SU-DHL-6 (cell line): ENCODE results near the gene CARD14.

ENCODE experiments used
- H2AFZ ChIP-seq: fragments of 200-600 bp; sonication (generic); 2 replicates; pipeline ENCODE4 v1.6.1; 2014; ENCODE audit warnings: low read depth, mild to moderate bottlenecking, moderate library complexity, mixed read lengths, antibody characterized with exemption, low read length; ENCODE audit not compliant: severe bottlenecking
- H3F3A ChIP-seq: fragments of 200-600 bp; shearing (Covaris generic); 2 replicates; pipeline ENCODE4 v1.6.0; 2016; ENCODE audit warnings: antibody characterized with exemption, mild to moderate bottlenecking; ENCODE audit not compliant: insufficient read depth
- H3K27ac ChIP-seq: fragments of 200-600 bp; sonication (generic); 2 replicates; pipeline ENCODE4 v1.5.1; 2016; ENCODE audit warnings: low read depth, mild to moderate bottlenecking, low read length, moderate library complexity, mixed read lengths
- H3K27me3 ChIP-seq: fragments of 200-600 bp; sonication (generic), shearing (Covaris generic); 2 replicates; pipeline ENCODE4 v1.6.0; 2014; ENCODE audit warnings: mild to moderate bottlenecking, low read length
- H3K36me3 ChIP-seq: fragments of 200-600 bp; sonication (generic); 2 replicates; pipeline ENCODE4 v1.6.1; 2014; ENCODE audit warnings: mild to moderate bottlenecking, low read length, mixed read lengths
- H3K4me2 ChIP-seq: fragments of 300-600, 200-600 bp; shearing (Covaris generic), sonication (generic); 2 replicates; pipeline ENCODE4 v1.6.0; 2014; ENCODE audit warnings: low read length, low read depth, mild to moderate bottlenecking; ENCODE audit not compliant: poor library complexity, severe bottlenecking
- H3K4me3 ChIP-seq: fragments of 200-600 bp; sonication (generic); 2 replicates; pipeline ENCODE4 v1.5.1; 2014; ENCODE audit warnings: antibody characterized with exemption, low read length, mild to moderate bottlenecking, mixed read lengths; ENCODE audit not compliant: insufficient read depth, poor library complexity, severe bottlenecking
- H3K79me2 ChIP-seq: fragments of 200-600 bp; sonication (generic); 2 replicates; pipeline ENCODE4 v1.6.1; 2014; ENCODE audit warnings: mild to moderate bottlenecking, low read length, moderate library complexity; ENCODE audit not compliant: insufficient read depth
- H3K9ac ChIP-seq: fragments of 200-600 bp; sonication (generic); 2 replicates; pipeline ENCODE4 v1.7.0; 2014; ENCODE audit warnings: mild to moderate bottlenecking, low read length
- H3K9me2 ChIP-seq: fragments of 200-600 bp; sonication (generic); replicated peaks from 2 replicates; pipeline ENCODE4 v1.6.1; 2014; ENCODE audit warnings: low read length; ENCODE audit not compliant: insufficient read depth
- H3K9me3 ChIP-seq: fragments of 200-600 bp; sonication (generic); 2 replicates; pipeline ENCODE4 v1.6.1; 2014; ENCODE audit warnings: low read length, mixed read lengths; ENCODE audit not compliant: insufficient read depth
- H4K20me1 ChIP-seq: fragments of 200-600 bp; sonication (generic); 2 replicates; pipeline ENCODE4 v1.6.1; 2014; ENCODE audit warnings: low read depth, mild to moderate bottlenecking, antibody characterized with exemption, low read length, moderate library complexity, mixed read lengths
- EZH2phosphoT487 ChIP-seq: fragments of 200-600 bp; sonication (generic), shearing (Covaris generic); conservative IDR thresholded peaks from 2 replicates; pipeline ENCODE4 v1.6.1; 2018; ENCODE audit warnings: mild to moderate bottlenecking, antibody characterized with exemption, low read length, moderate library complexity, mixed read lengths
- TF ChIP-seq, protein P1 (sequence below): fragments of 200-600 bp; sonication (generic); IDR thresholded peaks from one replicate; pipeline ENCODE4 v1.5.1; 2017; ENCODE audit warnings: antibody characterized with exemption, mild to moderate bottlenecking, low read length, moderate library complexity; ENCODE audit not compliant: insufficient read depth, poor library complexity, severe bottlenecking

Gene CARD14

DNA sequence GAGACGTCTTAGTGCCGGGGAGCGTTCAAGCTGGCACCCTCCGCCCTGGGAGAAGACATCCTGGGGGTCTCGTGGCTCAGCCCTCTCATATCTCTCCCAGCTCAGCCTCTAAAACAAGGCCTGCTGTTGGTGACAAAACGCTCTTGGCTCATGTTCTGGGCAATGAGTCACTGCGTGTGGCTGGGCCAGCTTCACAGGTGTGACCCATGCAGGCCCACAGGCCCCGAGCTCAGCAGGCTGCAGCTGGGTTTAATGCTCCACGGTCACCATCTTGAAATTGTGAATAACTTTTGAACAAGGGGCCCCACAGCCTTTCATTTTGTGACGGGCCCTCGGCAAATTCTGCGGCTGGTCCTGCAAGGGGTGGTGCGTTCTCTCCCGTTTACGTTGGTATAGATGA, 46.0 kb upstream of the CARD14 start:
- no peak for TF ChIP-seq EZH2phosphoT487
- TF ChIP-seq, protein P1, sequence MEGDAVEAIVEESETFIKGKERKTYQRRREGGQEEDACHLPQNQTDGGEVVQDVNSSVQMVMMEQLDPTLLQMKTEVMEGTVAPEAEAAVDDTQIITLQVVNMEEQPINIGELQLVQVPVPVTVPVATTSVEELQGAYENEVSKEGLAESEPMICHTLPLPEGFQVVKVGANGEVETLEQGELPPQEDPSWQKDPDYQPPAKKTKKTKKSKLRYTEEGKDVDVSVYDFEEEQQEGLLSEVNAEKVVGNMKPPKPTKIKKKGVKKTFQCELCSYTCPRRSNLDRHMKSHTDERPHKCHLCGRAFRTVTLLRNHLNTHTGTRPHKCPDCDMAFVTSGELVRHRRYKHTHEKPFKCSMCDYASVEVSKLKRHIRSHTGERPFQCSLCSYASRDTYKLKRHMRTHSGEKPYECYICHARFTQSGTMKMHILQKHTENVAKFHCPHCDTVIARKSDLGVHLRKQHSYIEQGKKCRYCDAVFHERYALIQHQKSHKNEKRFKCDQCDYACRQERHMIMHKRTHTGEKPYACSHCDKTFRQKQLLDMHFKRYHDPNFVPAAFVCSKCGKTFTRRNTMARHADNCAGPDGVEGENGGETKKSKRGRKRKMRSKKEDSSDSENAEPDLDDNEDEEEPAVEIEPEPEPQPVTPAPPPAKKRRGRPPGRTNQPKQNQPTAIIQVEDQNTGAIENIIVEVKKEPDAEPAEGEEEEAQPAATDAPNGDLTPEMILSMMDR = no peak
- Histone ChIP-seq H3K79me2 (no peaks in the 10 kb centered on the region), H3K27ac (no peak overlapping the region), H3K4me2 (no peak overlapping the region), H2AFZ (no peak overlapping the region), H3F3A (no peaks in the 10 kb centered on the region), H4K20me1 (no peaks in the 10 kb centered on the region), H3K4me3 (no peak overlapping the region), H3K27me3 (no peaks in the 10 kb centered on the region), H3K9me3 (no peaks in the 10 kb centered on the region), H3K36me3 (no peaks in the 10 kb centered on the region), H3K9me2 (no peaks in the 10 kb centered on the region), H3K9ac (no peak overlapping the region)

DNA sequence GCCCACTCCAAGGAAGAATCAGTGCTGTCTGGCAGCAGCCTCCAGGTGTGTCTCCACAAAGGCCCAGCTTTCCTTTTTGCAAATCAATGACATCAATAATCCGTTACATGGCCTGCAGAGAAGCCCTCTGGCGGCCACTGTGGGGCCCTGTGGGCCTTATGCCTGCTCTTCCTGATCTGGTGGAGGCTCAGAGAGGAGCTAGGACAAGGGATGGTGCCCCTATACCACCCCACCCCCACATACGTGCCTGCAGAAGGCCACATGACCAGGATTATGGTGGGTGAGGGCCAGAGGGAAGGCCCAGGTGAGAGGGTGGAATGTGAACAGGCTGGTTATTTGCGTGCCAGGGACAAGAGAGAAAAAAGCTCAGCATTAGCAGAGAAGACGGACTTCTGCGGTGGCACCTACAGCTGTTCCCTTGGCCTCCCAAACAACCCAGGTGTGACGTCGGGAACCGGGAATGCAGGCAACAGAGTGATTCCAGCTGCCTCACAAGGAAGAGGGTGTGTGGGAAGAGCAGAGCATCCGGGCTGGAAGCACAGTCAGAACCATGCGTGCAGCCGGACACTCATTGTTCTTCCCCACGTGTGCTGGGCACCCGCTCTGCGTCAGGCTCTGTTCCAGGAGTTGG, 45.4 kb upstream of the CARD14 start:
- H3K27me3 ChIP-seq = no peaks in the 10 kb centered on the region
- no peak overlapping the region for H3K4me2 ChIP-seq
- no peaks in the 10 kb centered on the region for H3K79me2 ChIP-seq
- no peak overlapping the region for H3K9ac ChIP-seq
- no peaks in the 10 kb centered on the region for H3F3A ChIP-seq
- no peaks in the 10 kb centered on the region for H3K36me3 ChIP-seq
- no peak overlapping the region for H3K27ac ChIP-seq
- no peak overlapping the region for H3K4me3 ChIP-seq
- H2AFZ ChIP-seq = no peak overlapping the region
- H4K20me1 ChIP-seq = no peaks in the 10 kb centered on the region
- H3K9me3 ChIP-seq = no peaks in the 10 kb centered on the region
- no peak for TF ChIP-seq EZH2phosphoT487
- TF ChIP-seq, protein P1 = peak; percentile 23
- H3K9me2 ChIP-seq = no peaks in the 10 kb centered on the region

DNA sequence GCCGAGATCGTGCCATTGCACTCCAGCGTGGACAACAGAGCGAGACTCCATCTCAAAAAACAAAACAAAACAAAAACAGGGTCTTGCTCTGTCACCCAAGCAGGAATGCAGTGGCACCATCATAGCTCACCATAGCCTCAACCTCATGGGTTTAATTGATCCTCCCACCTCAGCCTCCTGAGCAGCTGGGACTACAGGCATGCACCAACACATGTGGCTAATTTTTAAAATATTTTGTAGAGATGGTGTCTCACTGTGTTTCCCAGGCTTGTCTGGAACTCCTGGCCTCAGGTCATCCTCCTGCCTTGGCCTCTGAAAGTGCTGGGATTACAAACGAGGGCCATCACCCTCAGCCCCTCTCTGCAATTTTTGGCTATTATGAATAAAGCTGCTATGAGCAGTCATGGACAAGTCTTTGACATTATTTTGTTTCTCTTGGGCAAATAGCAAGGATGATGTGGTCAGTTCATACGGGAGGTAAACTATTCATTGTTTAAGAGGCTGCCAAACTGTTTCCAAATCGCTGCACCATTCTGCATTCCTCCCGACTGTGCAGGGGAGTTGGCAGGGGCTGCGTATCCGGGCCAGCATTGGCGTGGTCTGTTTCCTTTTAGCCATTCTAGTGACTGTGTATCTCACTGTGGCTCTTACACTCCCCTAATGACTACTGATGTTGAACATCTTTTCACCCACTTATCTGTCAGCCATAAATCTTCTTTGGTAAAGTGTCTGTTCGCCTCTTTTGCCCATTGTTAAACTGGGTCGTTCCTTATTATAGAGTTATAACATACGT, 44.0 kb upstream of the CARD14 start:
- Histone ChIP-seq H3K9me3 (no peaks in the 10 kb centered on the region), H3K27ac (no peak overlapping the region), H3K36me3 (no peaks in the 10 kb centered on the region), H3K27me3 (no peaks in the 10 kb centered on the region), H3K9ac (no peak overlapping the region), H4K20me1 (no peaks in the 10 kb centered on the region), H2AFZ (no peak overlapping the region), H3K79me2 (no peaks in the 10 kb centered on the region), H3K4me2 (no peak overlapping the region), H3F3A (0 out of 2 replicates have a peak, but pooled peaks cover 5% of the 10 kb centered on the region), H3K4me3 (no peak overlapping the region), H3K9me2 (no peaks in the 10 kb centered on the region)
- no peak for TF ChIP-seq EZH2phosphoT487
- TF ChIP-seq, protein P1 = no peak
